ENCODE measurements around the gene MAP6. TPM values are rescaled to one million over a fixed set of nuclear protein-coding genes. Genes with fewer than 3 reads are reported as not detected.
A peak's percentile ranks its signal among the peaks of the same experiment; 100 is the strongest.

MAP6 gene
- total and polyA plus RNA-seq, 2 experiments from 2014 or later, result 0.31 to 1.2 TPM

GRCh38 chr11:75554258-75555022 is 114.4 kb downstream of the MAP6 start:
- Histone ChIP-seq H3K36me3 (ENCODE audit: insufficient read depth) (no peaks in the 10 kb centered on the region), H3K4me2 (peak overlapping the region; percentile 59; the same call in 1 of the 2 replicates), H2AFZ (peak overlapping the region; percentile 48), H3K27ac (ENCODE audit: low read depth) (peak overlapping the region; percentile 70; the same call in 1 of the 2 replicates), H3K27me3 (ENCODE audit: insufficient read depth) (no peaks in the 10 kb centered on the region), H3K9me2 (ENCODE audit: insufficient read depth) (no peaks in the 10 kb centered on the region), H4K20me1 (replicated peaks; ENCODE audit: insufficient read depth) (no peaks in the 10 kb centered on the region), H3K79me2 (replicated peaks; ENCODE audit: insufficient read depth) (no peaks in the 10 kb centered on the region), H3K4me3 (no peak overlapping the region), H3F3A (replicated peaks; ENCODE audit: low read depth) (0 out of 2 replicates have a peak, but pooled peaks cover 7% of the 10 kb centered on the region), H3K4me1 (ENCODE audit: insufficient read depth) (peaks cover 31% of the 10 kb centered on the region)
- no peak overlapping the region; the same call in 1 of the 3 replicates for H3K4me3 Mint-ChIP-seq
- H3K9me3 Mint-ChIP-seq, result 0 out of 3 replicates have a peak, but pooled peaks cover under 1% of the 10 kb centered on the region
- ATAC-seq (peak; percentile 95), DNase-seq (ENCODE audit: low spot score) (peak; percentile 88)
- no peaks in the 10 kb centered on the region; the same call in 2 of the 3 replicates for H3K36me3 Mint-ChIP-seq (ENCODE audit: low read depth)
- peak; percentile 65 for TF ChIP-seq POLR2AphosphoS5 (IDR thresholded peaks at IDR 0.05; ENCODE audit: low read depth)
- no peak for TF ChIP-seq ZNF462 (CRISPR knock-in tag; IDR thresholded peaks at IDR 0.05)
- TF ChIP-seq JUNB (IDR thresholded peaks at IDR 0.05; ENCODE audit: unreplicated experiment), result no peak
- TF ChIP-seq CREB1 (CRISPR knock-in tag; IDR thresholded peaks at IDR 0.05; ENCODE audit: low read depth), result no peak
- no peak for TF ChIP-seq NANOG (IDR thresholded peaks at IDR 0.05; ENCODE audit: borderline replicate concordance)
- TF ChIP-seq EZH2phosphoT487 (IDR thresholded peaks at IDR 0.05; ENCODE audit: unreplicated experiment), result no peak
- peaks cover 51% of the 10 kb centered on the region for H3K4me1 Mint-ChIP-seq
- H3K27ac Mint-ChIP-seq, result peak overlapping the region; percentile 95
- H3K27me3 Mint-ChIP-seq (ENCODE audit: insufficient read depth, low read depth, poor library complexity), result peaks cover 9% of the 10 kb centered on the region
